Osteoblast (primary cell): ENCODE results near the gene HEBP1. TPM values are rescaled to one million over a fixed set of nuclear protein-coding genes. Genes with fewer than 3 reads are reported as not detected.

Source experiments
- DNase-seq: peaks from one replicate; pipeline ENCODE4 v3.0.0; 2011; ENCODE audit warnings: low spot score, mixed read lengths; ENCODE audit not compliant: insufficient read length; ENCODE audit errors: missing footprints
- H2AFZ ChIP-seq: 2 replicates; pipeline ENCODE4 v1.6.0; 2011; ENCODE audit warnings: mild to moderate bottlenecking, low read length
- H3K27ac ChIP-seq: 2 replicates; pipeline ENCODE4 v1.5.1; 2011; ENCODE audit warnings: mild to moderate bottlenecking, low read depth, low read length, moderate library complexity
- H3K27me3 ChIP-seq: 2 replicates; pipeline ENCODE4 v1.6.0; 2012; ENCODE audit warnings: mild to moderate bottlenecking, control low read depth, inconsistent platforms, low read length, moderate library complexity; ENCODE audit not compliant: insufficient read depth
- H3K36me3 ChIP-seq: 2 replicates; pipeline ENCODE4 v1.5.1; 2011; ENCODE audit warnings: mild to moderate bottlenecking, low read length, control low read depth, moderate library complexity; ENCODE audit not compliant: insufficient read depth
- H3K4me1 ChIP-seq: 2 replicates; pipeline ENCODE4 v1.5.1; 2011; ENCODE audit warnings: mild to moderate bottlenecking, low read length, control low read depth, moderate library complexity; ENCODE audit not compliant: insufficient read depth
- H3K4me2 ChIP-seq: 2 replicates; pipeline ENCODE4 v1.6.0; 2011; ENCODE audit warnings: mild to moderate bottlenecking, low read length; ENCODE audit not compliant: insufficient read depth
- H3K4me3 ChIP-seq: fragments of 200-600 bp; sonication (generic); 3 replicates; pipeline ENCODE4 v1.5.1; 2012; ENCODE audit warnings: mild to moderate bottlenecking, low read length, inconsistent platforms; ENCODE audit not compliant: insufficient read depth
- H3K79me2 ChIP-seq: 2 replicates; pipeline ENCODE4 v1.6.0; 2012; ENCODE audit warnings: mild to moderate bottlenecking, low read length, control low read depth, inconsistent platforms; ENCODE audit not compliant: insufficient read depth
- H3K9me3 ChIP-seq: 2 replicates; pipeline ENCODE4 v1.5.1; 2011; ENCODE audit warnings: low read depth, low read length, control low read depth
- H4K20me1 ChIP-seq: 2 replicates; pipeline ENCODE4 v1.6.0; 2012; ENCODE audit warnings: mild to moderate bottlenecking, low read length, control low read depth; ENCODE audit not compliant: insufficient read depth
- total RNA-seq: library from RNA; depleted of rRNA; stranded (reverse); fragments of >200 nt; gene quantifications from 2 replicates; pipeline ENCODE4 v1.2.3, GENCODE V29; 2012
- TF ChIP-seq, protein P1 (sequence below): IDR thresholded peaks from 2 replicates; pipeline ENCODE4 v1.5.1; 2011; ENCODE audit warnings: mild to moderate bottlenecking, low read depth, low read length, moderate library complexity; ENCODE audit errors: extremely low read depth

The HEBP1 gene
- total RNA-seq, 1 donor, result 16.6 TPM

DNA sequence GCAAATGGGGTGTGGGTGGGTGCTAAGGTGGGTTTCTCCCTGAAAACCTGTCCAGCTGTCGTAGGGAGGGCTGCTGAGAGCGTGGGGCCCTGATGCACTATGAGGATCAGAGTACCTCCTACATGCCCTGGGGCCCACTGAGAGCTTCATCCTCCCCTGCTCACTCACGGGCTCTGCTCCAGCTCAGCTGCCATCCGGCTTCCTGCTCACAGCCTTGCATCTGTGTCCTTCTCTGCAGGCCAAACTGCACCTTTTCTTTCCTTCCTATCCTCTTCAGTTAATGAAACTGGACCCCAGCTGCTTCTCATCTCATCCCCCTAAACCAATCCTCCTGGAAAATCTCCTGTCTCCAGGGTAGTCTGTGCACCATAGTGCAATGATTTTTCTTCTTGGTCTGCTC is 25.9 kb downstream of the HEBP1 start:
- DNase-seq, result peak; percentile 37
- Histone ChIP-seq H3K79me2 (peaks cover 15% of the 10 kb centered on the region), H3K27me3 (no peaks in the 10 kb centered on the region), H4K20me1 (no peaks in the 10 kb centered on the region), H3K4me2 (no peak overlapping the region), H3K36me3 (peaks cover 49% of the 10 kb centered on the region), H3K9me3 (no peaks in the 10 kb centered on the region), H2AFZ (no peak overlapping the region), H3K4me3 (no peak overlapping the region), H3K4me1 (peaks cover 28% of the 10 kb centered on the region), H3K27ac (no peak overlapping the region)
- TF ChIP-seq, protein P1, sequence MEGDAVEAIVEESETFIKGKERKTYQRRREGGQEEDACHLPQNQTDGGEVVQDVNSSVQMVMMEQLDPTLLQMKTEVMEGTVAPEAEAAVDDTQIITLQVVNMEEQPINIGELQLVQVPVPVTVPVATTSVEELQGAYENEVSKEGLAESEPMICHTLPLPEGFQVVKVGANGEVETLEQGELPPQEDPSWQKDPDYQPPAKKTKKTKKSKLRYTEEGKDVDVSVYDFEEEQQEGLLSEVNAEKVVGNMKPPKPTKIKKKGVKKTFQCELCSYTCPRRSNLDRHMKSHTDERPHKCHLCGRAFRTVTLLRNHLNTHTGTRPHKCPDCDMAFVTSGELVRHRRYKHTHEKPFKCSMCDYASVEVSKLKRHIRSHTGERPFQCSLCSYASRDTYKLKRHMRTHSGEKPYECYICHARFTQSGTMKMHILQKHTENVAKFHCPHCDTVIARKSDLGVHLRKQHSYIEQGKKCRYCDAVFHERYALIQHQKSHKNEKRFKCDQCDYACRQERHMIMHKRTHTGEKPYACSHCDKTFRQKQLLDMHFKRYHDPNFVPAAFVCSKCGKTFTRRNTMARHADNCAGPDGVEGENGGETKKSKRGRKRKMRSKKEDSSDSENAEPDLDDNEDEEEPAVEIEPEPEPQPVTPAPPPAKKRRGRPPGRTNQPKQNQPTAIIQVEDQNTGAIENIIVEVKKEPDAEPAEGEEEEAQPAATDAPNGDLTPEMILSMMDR, result no peak

DNA sequence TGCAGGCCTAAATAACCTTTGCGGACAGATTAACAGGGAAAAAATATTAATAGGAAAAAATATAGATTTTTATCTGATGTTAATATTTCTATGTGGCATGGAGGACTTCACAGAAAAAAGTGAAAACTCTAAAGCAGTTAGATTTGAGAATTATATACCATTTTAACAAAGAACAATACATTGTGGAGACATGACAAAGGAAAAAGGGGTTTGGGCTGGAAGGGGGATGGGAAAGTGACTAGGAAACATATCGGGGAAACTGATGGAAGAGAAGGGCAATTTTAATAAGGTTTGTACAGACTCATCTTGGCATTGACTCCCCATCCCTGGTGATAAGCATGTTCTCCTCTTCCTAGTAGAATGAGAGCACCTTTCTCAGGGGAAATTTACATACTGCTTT is 27.0 kb downstream of the HEBP1 start:
- H2AFZ ChIP-seq, result no peak overlapping the region
- peaks cover 21% of the 10 kb centered on the region for H3K4me1 ChIP-seq
- no peak overlapping the region for H3K4me2 ChIP-seq
- no peaks in the 10 kb centered on the region for H3K27me3 ChIP-seq
- TF ChIP-seq, protein P1, result no peak
- peaks cover 45% of the 10 kb centered on the region for H3K36me3 ChIP-seq
- no peaks in the 10 kb centered on the region for H3K9me3 ChIP-seq
- H3K79me2 ChIP-seq, result peaks cover 8% of the 10 kb centered on the region
- no peak overlapping the region for H3K27ac ChIP-seq
- H3K4me3 ChIP-seq, result no peak overlapping the region
- no peaks in the 10 kb centered on the region for H4K20me1 ChIP-seq
- DNase-seq, result no peak

DNA sequence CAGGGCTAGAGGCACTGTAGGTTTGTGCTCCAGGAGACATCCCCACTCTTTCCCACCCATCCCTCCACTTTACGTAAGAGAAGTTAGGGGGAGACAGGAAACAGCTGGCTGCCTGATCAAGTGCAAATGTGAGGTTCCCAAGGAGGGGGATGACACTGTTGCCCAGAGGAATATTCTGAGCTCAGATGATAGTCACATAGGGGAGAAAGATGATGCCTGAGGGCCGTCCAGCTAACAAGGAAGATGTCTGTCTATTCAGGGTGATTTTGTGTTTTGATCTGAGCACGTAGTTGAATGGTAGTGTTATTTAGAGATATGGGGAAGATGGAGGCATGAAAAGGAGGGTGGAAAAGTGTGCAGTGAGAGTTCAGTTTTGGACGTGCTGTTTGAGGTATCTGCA is 34.2 kb downstream of the HEBP1 start:
- no peak overlapping the region for H3K4me2 ChIP-seq
- no peaks in the 10 kb centered on the region for H4K20me1 ChIP-seq
- no peaks in the 10 kb centered on the region for H3K9me3 ChIP-seq
- H3K27ac ChIP-seq, result no peak overlapping the region
- no peak for DNase-seq
- no peak overlapping the region for H3K4me3 ChIP-seq
- peaks cover 4% of the 10 kb centered on the region for H3K36me3 ChIP-seq
- H3K27me3 ChIP-seq, result no peaks in the 10 kb centered on the region
- TF ChIP-seq, protein P1, result no peak
- no peak overlapping the region for H2AFZ ChIP-seq
- no peaks in the 10 kb centered on the region for H3K79me2 ChIP-seq
- H3K4me1 ChIP-seq, result no peaks in the 10 kb centered on the region

DNA sequence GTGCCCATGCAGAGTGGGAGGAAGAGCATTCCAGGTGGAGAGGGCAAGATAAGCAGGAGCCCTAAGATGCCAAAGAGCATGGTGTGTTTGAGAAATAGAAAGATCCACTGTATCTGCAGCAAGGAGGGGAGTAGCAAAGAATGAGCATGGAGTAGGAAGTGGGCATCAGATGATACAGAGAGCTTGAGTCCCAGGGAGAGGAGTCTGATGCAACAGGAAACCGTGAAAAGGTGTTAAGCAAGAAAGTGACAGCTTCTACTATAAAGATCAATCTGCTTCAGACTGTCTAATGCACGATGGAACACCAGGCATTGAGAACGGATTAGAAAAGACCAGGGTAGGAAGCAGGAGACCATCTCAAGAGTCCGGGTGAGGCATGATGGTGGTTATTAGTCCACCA is 35.8 kb downstream of the HEBP1 start:
- no peak overlapping the region for H3K27ac ChIP-seq

More for the DNA sequence above, 35.8 kb downstream of the HEBP1 start:
- Histone ChIP-seq H3K36me3 (peaks cover 4% of the 10 kb centered on the region), H3K4me1 (no peaks in the 10 kb centered on the region), H4K20me1 (no peaks in the 10 kb centered on the region), H3K79me2 (no peaks in the 10 kb centered on the region), H3K4me2 (no peak overlapping the region), H3K27me3 (no peaks in the 10 kb centered on the region), H2AFZ (no peak overlapping the region), H3K4me3 (no peak overlapping the region), H3K9me3 (no peaks in the 10 kb centered on the region)
- DNase-seq, result no peak
- TF ChIP-seq, protein P1, result no peak
